Thyroid gland (tissue), 4 donors: ENCODE results near the gene FIBCD1. TPM values are rescaled to one million over a fixed set of nuclear protein-coding genes. Genes with fewer than 3 reads are reported as not detected.

ENCODE experiments used
- DNase-seq, 2 donors: peaks; one replicate each; pipeline ENCODE4 v3.0.0-alpha.2; 2019
- H3K27ac ChIP-seq, 3 donors: fragments of 200-600 bp; sonication (generic); 1 replicate in 2 of 3; 2 replicates in 1 of 3; pipeline ENCODE4 v1.5.1; 2016 to 2019; ENCODE audit warnings: mild to moderate bottlenecking in 1 of 3, moderate library complexity in 1 of 3
- H3K27me3 ChIP-seq: fragments of 200-600 bp; sonication (generic); one replicate; pipeline ENCODE4 v1.5.1; 2019
- H3K36me3 ChIP-seq, 2 donors: fragments of 200-600 bp; sonication (generic); one replicate each; pipeline ENCODE4 v1.5.1; 2016 to 2019
- H3K4me1 ChIP-seq, 2 donors: fragments of 200-600 bp; sonication (generic); one replicate each; pipeline ENCODE4 v1.5.1; 2017 to 2019
- H3K4me3 ChIP-seq, 3 donors: fragments of 200-600 bp; sonication (generic); replicated peaks in 1 of 3; 1 replicate in 2 of 3; 2 replicates in 1 of 3; pipeline ENCODE4 v1.5.1; 2016; ENCODE audit warnings: mild to moderate bottlenecking in 1 of 3
- H3K9me3 ChIP-seq: fragments of 200-600 bp; sonication (generic); one replicate; pipeline ENCODE4 v1.5.1; 2017
- CTCF ChIP-seq, 6 experiments: fragments of 200-600 bp in 3 of 6; fragments of 450-650 bp in 3 of 6; sonication (generic) in 3 of 6; IDR thresholded peaks; one replicate each; pipeline ENCODE4 v1.5.1; 2016 to 2019; ENCODE audit warnings: antibody characterized with exemption in 6 of 6, mild to moderate bottlenecking in 2 of 6, inconsistent platforms in 1 of 6, moderate library complexity in 1 of 6
- POLR2A ChIP-seq, 2 donors: fragments of 450-650 bp; IDR thresholded peaks; one replicate each; pipeline ENCODE4 v1.6.1; 2017; ENCODE audit warnings: antibody characterized with exemption in 2 of 2, mild to moderate bottlenecking in 2 of 2, moderate library complexity in 1 of 2
- WGBS, 2 donors: methylation state at CpG; one replicate each; pipeline ENCODE4 v1.1.5; 2017; 5-methylcytosine and 5-hydroxymethylcytosine counted together
- intact Hi-C: fragments of 100-400 bp; cut with DNase I; formaldehyde crosslinking; loops from one replicate; pipeline ENCODE4 v1.15.1; 2023
- total RNA-seq, 4 donors: library from RNA; depleted of rRNA; stranded (reverse); fragments of >200 nt; gene quantifications; one replicate each; pipeline ENCODE4 v1.2.3, GENCODE V29; 2016

Gene FIBCD1
- total RNA-seq, 4 donors from 2014 or later = 0.11 to 0.13 TPM; not detected in 2

- intact Hi-C loops = loop anchor here (5.0 kb wide), 1 partner anchor 67 kb away; no protein-coding TSS in a partner anchor
- Histone ChIP-seq H3K4me1 (no peaks in the 10 kb centered on the region), H3K9me3 (no peaks in the 10 kb centered on the region), H3K36me3 (peaks cover 78 to 84% of the 10 kb centered on the region in 2 donors), H3K27ac (no peak overlapping the region), H3K4me3 (no peak overlapping the region), H3K27me3 (no peaks in the 10 kb centered on the region)
- TF ChIP-seq POLR2A (IDR thresholded peaks at IDR 0.05) (no peak), CTCF (IDR thresholded peaks at IDR 0.05) (no peak)
- WGBS, 2 donors = 92 to 99% methylated on average over 7 to 9 of the region's 9 CpGs
- no peak for DNase-seq
These were observed 59.1 kb downstream of the FIBCD1 start for GRCh38 chr9:130879863-130880411.

GRCh38 chr9:130878295-130878694 lies 60.8 kb downstream of the FIBCD1 start:
- H3K36me3 ChIP-seq = peaks cover 78 to 83% of the 10 kb centered on the region in 2 donors
- intact Hi-C loops = no loop called here
- DNase-seq = no peak
- no peak for TF ChIP-seq CTCF (IDR thresholded peaks at IDR 0.05)
- no peak for TF ChIP-seq POLR2A (IDR thresholded peaks at IDR 0.05)
- H3K27me3 ChIP-seq = no peaks in the 10 kb centered on the region
- H3K4me3 ChIP-seq = no peak overlapping the region
- H3K4me1 ChIP-seq = peaks cover 0 to 5% of the 10 kb centered on the region in 2 donors
- no peak overlapping the region for H3K27ac ChIP-seq
- H3K9me3 ChIP-seq = no peaks in the 10 kb centered on the region
- 91 to 93% methylated on average over 6 of the region's 6 CpGs for WGBS, 2 donors

- no peaks in the 10 kb centered on the region for H3K9me3 ChIP-seq
- no peak for TF ChIP-seq POLR2A (IDR thresholded peaks at IDR 0.05)
- no peak for TF ChIP-seq CTCF (IDR thresholded peaks at IDR 0.05)
- DNase-seq = no peak
- H3K27ac ChIP-seq = no peak overlapping the region
- peaks cover 77 to 81% of the 10 kb centered on the region in 2 donors for H3K36me3 ChIP-seq
- H3K4me3 ChIP-seq = no peak overlapping the region
- no peaks in the 10 kb centered on the region for H3K27me3 ChIP-seq
- intact Hi-C loops = no loop called here
- H3K4me1 ChIP-seq = peaks cover 6 to 13% of the 10 kb centered on the region in 2 donors
- 96 to 97% methylated on average over 6 of the region's 6 CpGs for WGBS, 2 donors
These were observed 61.7 kb downstream of the FIBCD1 start for GRCh38 chr9:130877300-130877699.

- DNase-seq = no peak
- Histone ChIP-seq H3K9me3 (no peaks in the 10 kb centered on the region), H3K36me3 (peaks cover 58 to 63% of the 10 kb centered on the region in 2 donors), H3K27ac (no peak overlapping the region), H3K4me3 (no peak overlapping the region), H3K4me1 (peaks cover 23 to 36% of the 10 kb centered on the region in 2 donors), H3K27me3 (no peaks in the 10 kb centered on the region)
- WGBS, 2 donors = 77 to 97% methylated on average over 5 of the region's 5 CpGs
- intact Hi-C loops = no loop called here
- no peak for TF ChIP-seq CTCF (IDR thresholded peaks at IDR 0.05)
- no peak for TF ChIP-seq POLR2A (IDR thresholded peaks at IDR 0.05)
These were observed 64.3 kb downstream of the FIBCD1 start for GRCh38 chr9:130874783-130875182.

- peaks cover 31 to 44% of the 10 kb centered on the region in 2 donors for H3K4me1 ChIP-seq
- intact Hi-C loops = no loop called here
- DNase-seq = no peak
These were observed 65.1 kb downstream of the FIBCD1 start for GRCh38 chr9:130873966-130874365.

More at GRCh38 chr9:130873966-130874365, 65.1 kb downstream of the FIBCD1 start:
- H3K27me3 ChIP-seq = no peaks in the 10 kb centered on the region
- H3K9me3 ChIP-seq = no peaks in the 10 kb centered on the region
- peak overlapping the region in 1 of 3 donors; percentile 46 for H3K27ac ChIP-seq
- H3K36me3 ChIP-seq = peaks cover 50 to 55% of the 10 kb centered on the region in 2 donors
- 94 to 95% methylated on average over 8 of the region's 8 CpGs for WGBS, 2 donors
- H3K4me3 ChIP-seq = no peak overlapping the region
- TF ChIP-seq POLR2A (IDR thresholded peaks at IDR 0.05) (no peak), CTCF (IDR thresholded peaks at IDR 0.05) (no peak)
